Measurements from ENCODE around the gene HOXA11.
A peak's percentile ranks its signal among the peaks of the same experiment; 100 is the strongest.

The HOXA11 gene

GRCh38 chr7:27193335-27194001 is 8.4 kb upstream of the HOXA11 start:
- CTCF ChIA-PET = interaction anchor here (1.0 to 1.6 kb wide), 3 partner anchors 18 to 735 kb away, joined by 3 read pairs; no protein-coding TSS in a partner anchor
- Mint-ChIP-seq H3K4me3 (no peak overlapping the region), H3K36me3 (peaks cover 8% of the 10 kb centered on the region), H3K9me3 (no peaks in the 10 kb centered on the region), H3K27ac (no peak overlapping the region), H3K27me3 (peaks cover 90% of the 10 kb centered on the region), H3K4me1 (peaks cover 15% of the 10 kb centered on the region)
- no peak for DNase-seq

- Mint-ChIP-seq H3K27me3 (peaks cover 90% of the 10 kb centered on the region), H3K36me3 (peaks cover 10% of the 10 kb centered on the region), H3K27ac (no peak overlapping the region), H3K9me3 (no peaks in the 10 kb centered on the region), H3K4me1 (peaks cover 22% of the 10 kb centered on the region), H3K4me3 (peak overlapping the region; percentile 18)
- CTCF ChIA-PET = interaction anchor here (0.6 kb wide), 1 partner anchor 1334 kb away, joined by 3 read pairs; no protein-coding TSS in a partner anchor
- DNase-seq = no peak
These were observed 7.7 kb upstream of the HOXA11 start for GRCh38 chr7:27192546-27193334.

GRCh38 chr7:27191833-27192545 is 7.0 kb upstream of the HOXA11 start:
- peak overlapping the region; percentile 55 for H3K27ac Mint-ChIP-seq
- H3K4me1 Mint-ChIP-seq = peaks cover 29% of the 10 kb centered on the region
- peaks cover 10% of the 10 kb centered on the region for H3K36me3 Mint-ChIP-seq
- H3K4me3 Mint-ChIP-seq = no peak overlapping the region
- H3K27me3 Mint-ChIP-seq = peaks cover 90% of the 10 kb centered on the region
- H3K9me3 Mint-ChIP-seq = no peaks in the 10 kb centered on the region
- CTCF ChIA-PET = interaction anchor here (0.6 kb wide), 1 partner anchor 1333 kb away, joined by 3 read pairs; no protein-coding TSS in a partner anchor
- DNase-seq = no peak

GRCh38 chr7:27191161-27191731 is 6.2 kb upstream of the HOXA11 start:
- Mint-ChIP-seq H3K4me3 (no peak overlapping the region), H3K36me3 (peaks cover 11% of the 10 kb centered on the region), H3K27me3 (peaks cover 95% of the 10 kb centered on the region), H3K4me1 (peaks cover 33% of the 10 kb centered on the region), H3K9me3 (no peaks in the 10 kb centered on the region), H3K27ac (no peak overlapping the region)
- DNase-seq = peak; percentile 9
- CTCF ChIA-PET = interaction anchor here (1.1 to 1.9 kb wide), 2 partner anchors 12 to 18 kb away, joined by 5 to 12 read pairs; no protein-coding TSS in a partner anchor

- Mint-ChIP-seq H3K4me1 (peaks cover 43% of the 10 kb centered on the region), H3K4me3 (no peak overlapping the region), H3K27me3 (peaks cover 100% of the 10 kb centered on the region), H3K27ac (peak overlapping the region; percentile 20), H3K9me3 (no peaks in the 10 kb centered on the region), H3K36me3 (peaks cover 15% of the 10 kb centered on the region)
- CTCF ChIA-PET = interaction anchor here (0.7 to 1.9 kb wide), 5 partner anchors 11 to 729 kb away, joined by 3 to 12 read pairs (median 3); no protein-coding TSS in a partner anchor
- DNase-seq = peak; percentile 8
These were observed 5.1 kb upstream of the HOXA11 start for GRCh38 chr7:27189997-27190748.

GRCh38 chr7:27189295-27189996 is 4.4 kb upstream of the HOXA11 start:
- CTCF ChIA-PET = interaction anchor here (0.7 to 1.9 kb wide), 3 partner anchors 10 to 729 kb away, joined by 3 to 12 read pairs (median 3); no protein-coding TSS in a partner anchor
- Mint-ChIP-seq H3K27me3 (peaks cover 100% of the 10 kb centered on the region), H3K9me3 (no peaks in the 10 kb centered on the region), H3K27ac (peak overlapping the region; percentile 75), H3K4me1 (peaks cover 49% of the 10 kb centered on the region), H3K36me3 (peaks cover 19% of the 10 kb centered on the region), H3K4me3 (no peak overlapping the region)
- DNase-seq = peak; percentile 19

GRCh38 chr7:27188386-27189294 is 3.6 kb upstream of the HOXA11 start:
- Mint-ChIP-seq H3K4me3 (peak overlapping the region; percentile 11), H3K36me3 (peaks cover 19% of the 10 kb centered on the region), H3K4me1 (peaks cover 49% of the 10 kb centered on the region), H3K9me3 (no peaks in the 10 kb centered on the region), H3K27me3 (peaks cover 100% of the 10 kb centered on the region), H3K27ac (peak overlapping the region; percentile 13)
- peak; percentile 61 for DNase-seq
- CTCF ChIA-PET = interaction anchor here (0.7 to 2.7 kb wide), 4 partner anchors 7 to 505 kb away, joined by 3 to 11 read pairs (median 4); no protein-coding TSS in a partner anchor

- H3K36me3 Mint-ChIP-seq = peaks cover 19% of the 10 kb centered on the region
- no peaks in the 10 kb centered on the region for H3K9me3 Mint-ChIP-seq
- peak overlapping the region; percentile 52 for H3K27ac Mint-ChIP-seq
- CTCF ChIA-PET = interaction anchor here (0.7 to 2.7 kb wide), 5 partner anchors 8 to 504 kb away, joined by 3 to 11 read pairs (median 3); no protein-coding TSS in a partner anchor
- H3K4me3 Mint-ChIP-seq = peak overlapping the region; percentile 11
- DNase-seq = peak; percentile 19
- H3K27me3 Mint-ChIP-seq = peaks cover 100% of the 10 kb centered on the region
- peaks cover 46% of the 10 kb centered on the region for H3K4me1 Mint-ChIP-seq
These were observed 2.7 kb upstream of the HOXA11 start for GRCh38 chr7:27187475-27188385.

GRCh38 chr7:27186668-27187474 is 1.8 kb upstream of the HOXA11 start:
- CTCF ChIA-PET = interaction anchor here (1.2 to 2.7 kb wide), 3 partner anchors 9 to 24 kb away, joined by 3 to 11 read pairs (median 3); no protein-coding TSS in a partner anchor
- Mint-ChIP-seq H3K4me1 (peaks cover 42% of the 10 kb centered on the region), H3K36me3 (peaks cover 19% of the 10 kb centered on the region), H3K4me3 (peak overlapping the region; percentile 10), H3K27me3 (peaks cover 100% of the 10 kb centered on the region), H3K27ac (peak overlapping the region; percentile 52), H3K9me3 (no peaks in the 10 kb centered on the region)
- DNase-seq = no peak

GRCh38 chr7:27185854-27186667 is 1.0 kb upstream of the HOXA11 start:
- Mint-ChIP-seq H3K36me3 (peaks cover 19% of the 10 kb centered on the region), H3K4me3 (peak overlapping the region; percentile 51), H3K27ac (peak overlapping the region; percentile 86), H3K9me3 (no peaks in the 10 kb centered on the region), H3K27me3 (peaks cover 100% of the 10 kb centered on the region), H3K4me1 (peaks cover 42% of the 10 kb centered on the region)
- DNase-seq = peak; percentile 20
- CTCF ChIA-PET = interaction anchor here (2.7 kb wide), 1 partner anchor 10 kb away, joined by 11 read pairs; no protein-coding TSS in a partner anchor

Measured in activated naive CD4-positive, alpha-beta T cell treated with anti-CD3 and anti-CD28 coated beads, Interleukin-2, amount 10 ng/mL, durations not matched to agents 7 days and 5 days (primary cell).